NCI-H146 treated with DMSO at 0.1 percent for 48 hours (cell line): Measurements from ENCODE around the gene ADM2.

ENCODE experiments used
- DNase-seq: peaks from one replicate; lab custom pipeline; 2025; ENCODE audit not compliant: unreplicated experiment; lab: John Stamatoyannopoulos, UW

ADM2 gene

DNA sequence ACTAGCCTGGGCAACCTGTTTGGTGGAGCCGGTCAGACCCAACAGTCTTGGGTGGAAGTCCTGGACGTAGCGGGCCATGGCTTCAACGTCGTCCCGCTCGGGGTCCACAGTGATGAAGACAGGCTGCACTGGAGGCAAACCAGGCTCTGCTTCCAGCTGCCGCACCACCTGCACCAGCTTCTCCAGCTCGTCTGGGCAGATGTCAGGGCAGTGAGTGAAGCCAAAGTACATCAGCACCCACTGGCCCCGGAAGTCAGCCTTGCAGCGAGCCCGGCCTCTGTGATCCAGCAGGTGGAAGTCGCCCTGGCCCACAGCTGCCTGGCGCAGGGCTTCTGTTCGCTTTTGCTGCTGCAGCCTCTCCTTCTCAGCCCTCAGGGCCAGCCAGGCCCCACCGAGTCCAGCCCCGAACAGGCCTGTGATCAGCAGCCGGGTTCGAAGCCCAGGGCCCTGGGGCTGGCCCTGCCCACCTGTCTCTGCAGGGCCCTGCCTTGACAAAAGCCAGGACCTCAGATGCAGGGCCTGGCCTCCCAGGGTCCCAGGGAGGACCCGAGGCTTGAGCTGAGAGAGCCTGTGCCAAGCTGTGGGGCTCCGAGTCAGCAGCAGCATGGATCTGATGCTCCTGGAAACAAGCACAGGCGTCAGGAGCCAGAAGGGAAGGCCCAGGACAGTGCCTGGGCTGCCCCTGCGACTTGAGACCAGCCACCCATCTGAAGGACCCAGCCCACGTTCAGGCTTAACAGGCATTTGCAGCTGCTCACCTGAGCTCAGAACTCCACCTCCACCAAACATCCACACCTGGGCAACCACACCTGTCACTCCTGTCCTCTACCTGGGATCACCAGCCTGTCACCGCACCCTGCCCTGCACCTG is 42.7 kb downstream of the ADM2 start:
- no peak for DNase-seq

DNA sequence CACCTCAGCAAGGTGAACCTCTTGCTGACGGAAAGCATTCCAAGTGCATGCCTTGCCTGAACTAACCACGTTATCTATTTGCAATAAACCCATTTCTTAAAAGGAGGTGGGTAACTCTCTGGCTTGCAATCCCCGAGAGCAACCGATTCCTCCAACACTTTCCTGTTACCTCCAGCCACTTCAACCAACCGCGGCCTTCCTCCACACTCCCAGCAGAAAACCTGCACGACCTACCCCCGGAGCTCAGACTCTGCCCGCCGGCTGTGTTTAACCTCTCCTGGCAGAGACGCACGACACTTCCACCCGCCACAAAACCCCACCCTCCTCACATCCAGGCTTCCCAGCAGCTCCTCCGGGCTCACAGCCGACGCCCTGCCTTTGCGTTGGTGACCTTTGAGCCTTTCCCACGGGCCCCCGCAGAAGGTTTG is 43.3 kb downstream of the ADM2 start:
- no peak for DNase-seq

DNA sequence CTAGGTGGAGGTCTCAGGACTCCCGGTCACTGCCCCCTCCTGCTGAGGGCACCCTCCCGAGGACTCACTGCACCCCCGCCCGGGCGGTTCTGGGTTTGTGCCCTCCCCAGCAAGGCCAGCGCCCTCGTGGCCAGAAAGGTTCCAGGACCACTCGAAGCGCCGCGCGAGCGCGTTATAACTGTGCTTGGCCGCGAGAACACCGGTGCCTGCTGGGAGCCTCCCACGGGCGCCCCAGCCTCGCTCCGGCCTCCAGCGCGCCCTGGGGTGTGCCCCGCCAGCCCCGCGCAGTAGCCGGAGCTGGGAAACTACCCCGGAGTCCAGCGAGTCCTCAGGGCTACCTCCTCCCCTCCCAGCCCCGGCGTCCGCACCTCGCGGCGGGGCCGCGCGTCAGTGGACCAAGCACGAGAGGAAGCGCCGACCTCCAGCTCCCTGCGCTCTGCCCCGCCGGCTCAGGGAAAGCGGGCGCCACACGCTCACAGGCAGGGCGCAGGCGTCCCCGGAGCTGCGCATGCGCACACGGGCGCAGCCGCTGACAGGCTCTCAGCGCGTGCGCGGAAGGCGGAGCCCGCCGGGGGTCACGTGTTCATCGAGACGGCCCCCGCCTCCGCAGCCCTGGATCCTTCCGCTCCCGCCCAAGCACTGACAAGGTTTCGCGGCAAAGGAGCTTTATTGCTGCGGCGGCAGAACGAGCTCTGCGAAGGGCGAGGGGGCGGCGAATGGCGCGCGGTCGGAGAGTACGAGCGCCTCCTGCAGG is 43.9 kb downstream of the ADM2 start, which contains the start of gene SCO2:
Gene SCO2 (minus strand): TSS at position 495 of the 754 bp plus-strand sequence. CDS start 1,187 bp downstream, outside the sequence.
- peak; percentile 77 for DNase-seq

DNA sequence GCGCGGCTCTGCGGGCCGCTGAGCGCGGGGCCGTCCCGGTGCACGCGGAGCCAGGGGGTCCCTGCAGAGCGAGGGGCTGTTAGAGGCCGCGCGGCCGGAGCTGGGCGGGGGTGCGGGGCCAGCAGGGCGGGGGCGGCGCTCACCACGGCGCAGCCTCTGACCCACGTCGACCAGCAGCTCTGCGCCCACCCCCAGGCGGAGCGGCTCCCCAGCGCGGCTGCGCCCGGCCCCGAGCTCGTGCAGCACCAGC is 44.4 kb downstream of the ADM2 start:
- DNase-seq, result no peak

DNA sequence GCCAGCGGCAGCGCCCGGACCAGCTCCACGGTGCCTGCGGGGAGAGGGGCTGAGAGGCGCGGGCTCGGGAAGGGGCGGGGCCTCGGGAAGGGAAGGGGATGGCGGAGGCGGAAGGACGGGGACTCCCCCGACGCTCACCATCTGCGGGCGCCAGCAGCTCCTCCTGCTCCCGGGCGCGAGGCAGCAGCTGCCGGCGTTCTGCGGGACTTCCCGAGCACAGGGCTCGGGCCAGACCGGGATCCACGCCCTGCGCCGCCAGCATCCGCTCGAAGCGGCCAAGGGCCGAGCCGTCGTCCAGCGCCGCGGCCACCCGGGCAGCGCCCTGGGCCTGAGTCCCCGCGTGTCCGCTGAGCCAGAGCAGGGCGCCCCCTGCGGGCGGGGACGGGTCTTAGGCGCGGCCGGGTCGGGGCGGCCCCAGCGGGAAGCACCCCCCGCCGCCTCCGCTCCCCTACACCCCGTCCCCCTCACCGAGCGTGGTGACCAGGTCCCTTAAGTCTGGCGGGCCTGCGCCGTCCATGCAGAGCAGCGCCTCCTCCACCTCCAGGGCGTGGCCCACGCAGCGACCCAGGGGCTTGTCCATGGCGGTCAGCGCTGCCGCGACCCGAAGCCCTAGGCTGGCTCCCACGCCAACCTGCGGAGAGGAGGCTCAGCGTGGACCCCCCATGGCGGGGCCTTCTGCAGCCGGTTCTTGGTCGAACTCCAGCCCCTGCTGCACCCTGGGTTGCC is 44.9 kb downstream of the ADM2 start:
- peak; percentile 33 for DNase-seq

DNA sequence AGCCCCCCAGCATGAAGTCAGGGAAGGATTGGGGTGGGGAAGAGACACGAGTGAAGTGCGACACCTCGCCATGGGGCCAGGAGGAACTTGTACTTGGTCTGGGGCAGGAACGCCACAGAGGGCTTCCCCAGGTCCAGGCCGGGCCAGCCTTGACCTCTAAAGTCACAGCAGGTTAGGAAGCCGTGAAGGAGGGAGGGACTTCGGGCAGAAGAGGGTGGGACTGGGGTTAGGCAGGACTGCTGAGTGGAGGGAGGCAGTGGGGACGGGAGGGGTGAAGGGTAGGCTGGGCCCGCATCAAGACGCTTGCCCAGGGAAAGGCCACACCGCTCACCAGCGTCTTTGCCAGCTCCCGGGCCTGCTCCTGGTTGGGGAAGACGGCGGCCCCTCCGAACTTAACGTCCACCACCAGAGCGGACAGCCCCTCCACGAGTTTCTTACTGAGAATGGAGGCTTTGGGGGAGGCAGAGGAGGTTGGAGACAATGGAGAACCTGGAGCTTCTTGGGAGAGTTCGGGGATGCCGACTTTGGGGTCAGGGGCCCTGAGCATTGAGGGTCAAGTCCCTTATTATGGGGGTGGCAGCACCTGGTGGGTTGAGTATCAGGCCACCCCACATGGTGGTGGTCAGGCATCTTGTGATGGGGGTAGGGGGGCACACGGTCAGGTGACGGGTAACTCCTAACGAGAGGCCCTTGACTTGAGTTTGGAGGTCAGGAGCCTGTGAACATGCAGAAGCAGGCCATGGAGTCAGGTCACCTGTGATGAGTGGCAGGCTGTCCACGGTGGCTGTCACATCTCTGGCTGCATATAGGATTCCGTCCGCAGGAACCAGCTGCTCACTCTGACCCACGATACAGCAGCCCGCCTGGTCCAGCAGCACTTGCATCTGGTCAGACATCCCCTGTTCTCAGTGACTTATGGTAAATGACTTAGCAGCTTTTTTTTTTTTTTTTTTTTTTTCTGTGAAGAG is 45.8 kb downstream of the ADM2 start:
- DNase-seq, result peak; percentile 26

DNA sequence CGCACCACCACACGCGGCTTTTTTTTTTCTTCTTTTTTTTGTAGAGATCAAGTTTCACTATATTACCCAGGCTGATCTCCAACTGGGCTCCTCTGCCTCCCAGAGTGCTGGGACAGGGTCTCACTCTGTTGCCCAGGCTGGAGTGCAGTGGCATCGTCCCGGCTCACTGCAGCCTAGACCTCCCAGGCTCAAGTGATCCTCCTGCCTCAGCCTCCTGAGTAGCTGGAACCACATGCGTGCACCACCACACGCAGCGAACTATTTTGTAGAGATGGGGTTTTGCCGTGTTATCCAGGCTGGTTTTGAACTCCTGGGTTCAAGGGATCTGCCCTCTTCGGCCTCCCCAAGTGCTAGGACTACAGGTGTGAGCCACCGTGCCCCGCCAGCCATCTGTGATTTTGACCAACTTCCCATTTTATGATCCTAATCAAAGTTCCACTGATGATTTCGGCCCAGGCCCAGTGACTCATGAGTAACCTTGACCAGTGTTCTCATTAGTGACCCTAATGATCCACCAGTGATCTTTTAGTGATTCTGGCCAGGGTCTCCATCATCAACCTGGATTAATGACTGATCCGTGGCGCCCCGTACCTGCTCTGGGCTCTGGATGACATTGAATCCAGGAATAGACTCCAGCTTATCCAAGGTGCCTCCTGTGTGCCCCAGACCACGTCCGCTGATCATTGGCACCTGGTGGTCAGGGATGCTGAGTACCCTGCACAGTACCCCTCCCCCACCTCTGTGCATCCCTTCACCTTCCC is 46.8 kb downstream of the ADM2 start:
- DNase-seq, result no peak

DNA sequence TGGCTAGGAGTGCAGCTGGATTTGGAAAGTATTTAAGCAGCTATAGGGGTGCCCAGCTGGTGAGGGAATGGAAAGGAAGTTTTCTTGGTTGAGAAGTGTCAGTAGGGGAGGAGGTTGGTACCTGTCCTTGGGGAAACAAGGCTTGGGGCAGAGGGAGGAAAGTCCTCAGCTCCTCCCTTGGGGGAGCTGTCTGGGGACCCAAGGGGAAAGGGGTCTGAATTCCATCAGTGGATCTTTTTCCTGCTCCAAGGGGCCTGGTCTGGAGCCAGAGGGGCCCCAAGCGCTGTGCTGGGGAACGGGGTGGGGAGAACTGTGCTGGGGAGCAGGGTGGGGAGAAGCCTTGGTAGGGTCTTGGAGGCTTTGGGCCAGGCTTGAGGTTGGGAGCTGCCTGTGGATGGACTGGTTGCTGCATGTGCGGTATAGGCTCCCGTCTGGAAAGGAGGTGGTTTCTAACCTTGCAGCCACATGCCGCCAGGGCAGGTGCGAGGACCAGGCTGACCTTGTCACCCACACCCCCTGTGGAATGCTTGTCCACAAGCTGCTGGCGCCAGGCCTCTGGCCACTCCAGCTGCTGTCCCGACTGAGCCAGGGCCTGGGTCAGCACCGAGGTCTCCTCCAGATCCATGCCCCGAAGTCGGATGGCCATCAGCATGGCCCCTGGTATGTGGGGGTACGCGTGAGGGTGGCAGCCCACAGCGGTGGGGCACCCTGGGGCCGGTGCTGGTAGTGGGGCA is 47.5 kb downstream of the ADM2 start:
- no peak for DNase-seq

DNA sequence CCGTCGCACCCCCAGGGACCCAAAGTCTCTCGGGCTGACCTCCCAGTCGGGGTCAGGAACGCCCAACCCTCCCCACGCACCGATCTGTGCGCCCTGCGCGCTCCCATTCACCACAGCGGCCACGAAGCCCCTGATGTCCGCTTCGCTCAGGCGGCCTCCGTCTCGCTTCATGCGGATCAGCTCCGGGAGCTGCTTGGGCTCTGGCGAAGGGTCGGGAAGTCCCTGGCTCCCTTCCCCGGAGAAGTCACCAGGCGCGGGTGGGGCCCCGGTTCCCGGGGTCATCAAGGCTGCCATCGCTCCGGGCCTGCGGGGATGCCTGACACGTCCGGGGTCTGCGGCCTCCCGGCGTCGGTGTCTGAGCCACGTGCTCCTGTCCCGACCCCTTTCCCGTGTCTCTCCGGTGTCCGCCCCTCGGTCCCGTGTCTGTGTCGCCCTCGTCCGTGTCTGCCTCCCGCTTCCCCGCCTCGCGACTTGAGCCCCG is 48.1 kb downstream of the ADM2 start:
- DNase-seq, result no peak

DNA sequence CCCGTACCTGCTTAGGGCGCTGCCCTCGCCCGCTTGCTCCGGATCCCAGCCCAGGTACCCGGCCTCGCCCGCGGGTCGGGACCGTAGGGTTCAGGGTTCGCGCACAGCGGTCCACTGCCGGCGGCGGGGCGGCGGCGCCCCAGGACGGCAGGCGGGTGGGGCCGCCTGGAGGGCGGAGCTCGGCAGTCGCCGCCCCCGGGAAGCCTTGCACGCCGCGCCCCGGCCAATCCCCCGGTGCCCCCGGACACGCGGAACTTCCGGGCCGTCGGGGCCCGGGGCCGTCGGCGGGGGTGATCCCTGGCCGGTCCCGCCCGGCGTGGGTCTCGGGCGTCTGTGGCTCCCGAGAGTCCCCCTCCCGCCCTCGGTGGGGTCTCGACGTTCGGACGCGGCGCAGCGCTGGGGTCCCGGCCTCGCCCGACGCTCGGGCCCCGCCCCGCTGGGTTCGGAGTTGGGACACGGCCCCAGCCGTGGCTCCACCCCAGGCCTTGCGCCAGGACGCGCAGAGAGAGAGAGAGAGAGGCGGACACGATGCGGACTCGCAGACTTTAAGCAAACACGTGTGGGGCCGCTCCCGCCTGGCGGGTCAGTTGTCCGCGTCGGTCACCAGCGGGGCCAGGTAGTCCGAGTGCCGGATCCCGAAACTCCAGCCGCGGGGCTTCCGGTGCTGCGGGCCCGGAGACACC is 48.7 kb downstream of the ADM2 start, which contains the start of gene TYMP:
Gene TYMP (minus strand): TSS at position 116 of the 683 bp plus-strand sequence. CDS start 303 bp downstream, outside the sequence.
- no peak for DNase-seq

DNA sequence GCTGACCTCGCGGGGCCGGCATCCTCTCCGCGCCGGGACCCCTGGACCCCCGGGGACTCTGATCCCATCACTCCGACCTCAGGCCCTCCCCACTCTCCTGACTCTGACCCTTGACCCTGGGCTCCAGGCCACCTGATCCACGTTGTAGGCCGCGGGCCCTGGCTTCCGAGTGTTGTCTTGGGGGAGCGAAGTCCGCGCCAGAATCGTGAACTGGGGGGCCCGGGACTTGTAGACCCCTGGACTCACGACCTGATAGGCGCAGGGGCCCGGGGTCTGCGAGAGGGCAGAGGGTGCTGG is 49.2 kb downstream of the ADM2 start:
- DNase-seq, result no peak

DNA sequence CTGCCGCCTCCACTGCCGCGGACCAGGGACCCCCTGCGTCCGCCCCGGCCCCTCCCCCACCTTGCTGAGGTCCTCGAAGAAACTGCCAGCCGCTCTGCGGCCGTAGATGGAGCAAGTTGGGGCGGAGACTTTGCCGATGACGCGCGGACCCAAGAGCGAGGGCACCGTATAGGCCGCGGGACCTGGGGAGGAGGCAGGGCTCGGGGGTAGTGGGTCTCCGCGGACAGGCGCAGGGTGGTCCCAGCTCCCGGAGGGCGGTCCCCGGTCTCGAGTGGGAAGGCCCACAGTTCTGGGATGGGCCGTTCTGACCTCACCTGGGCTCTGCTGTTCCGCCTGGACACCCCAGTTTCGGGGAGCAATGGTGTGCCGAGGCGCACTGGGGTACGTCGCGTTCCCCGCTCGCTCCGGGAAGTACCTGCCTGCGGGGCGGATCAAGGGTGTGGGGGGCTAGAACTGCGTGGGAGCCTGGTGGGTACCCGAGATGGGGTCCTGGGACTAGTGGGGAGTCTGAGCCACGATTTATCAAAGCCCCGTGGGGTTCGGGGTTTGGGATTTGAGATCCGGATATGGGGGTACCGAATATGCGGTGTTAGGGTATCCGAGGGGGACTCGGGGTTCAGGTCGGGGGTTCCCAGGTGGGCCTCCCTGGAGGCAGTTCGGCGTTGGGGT is 49.7 kb downstream of the ADM2 start:
- DNase-seq, result no peak

DNA sequence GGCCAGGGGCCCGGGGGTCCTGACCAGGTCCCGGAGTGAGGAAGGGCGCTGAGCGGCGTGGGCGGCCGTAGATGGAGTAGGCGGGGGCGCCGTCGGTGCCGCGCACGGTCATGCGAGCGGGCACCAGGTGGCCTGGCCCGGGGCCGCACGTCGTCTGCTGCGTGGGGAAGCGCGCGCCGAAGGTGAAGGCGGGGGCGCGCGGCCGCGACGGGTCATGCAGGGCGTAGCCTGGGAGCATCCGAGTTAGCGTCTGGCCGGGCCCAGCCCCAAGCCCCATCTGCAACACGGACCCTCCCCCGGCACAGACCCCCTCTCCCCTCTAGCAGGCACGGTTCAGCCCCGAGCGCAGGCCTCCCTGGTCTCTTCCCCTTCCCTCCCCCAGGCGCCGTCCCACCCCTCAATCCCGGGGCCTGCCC is 50.2 kb downstream of the ADM2 start:
- no peak for DNase-seq

DNA sequence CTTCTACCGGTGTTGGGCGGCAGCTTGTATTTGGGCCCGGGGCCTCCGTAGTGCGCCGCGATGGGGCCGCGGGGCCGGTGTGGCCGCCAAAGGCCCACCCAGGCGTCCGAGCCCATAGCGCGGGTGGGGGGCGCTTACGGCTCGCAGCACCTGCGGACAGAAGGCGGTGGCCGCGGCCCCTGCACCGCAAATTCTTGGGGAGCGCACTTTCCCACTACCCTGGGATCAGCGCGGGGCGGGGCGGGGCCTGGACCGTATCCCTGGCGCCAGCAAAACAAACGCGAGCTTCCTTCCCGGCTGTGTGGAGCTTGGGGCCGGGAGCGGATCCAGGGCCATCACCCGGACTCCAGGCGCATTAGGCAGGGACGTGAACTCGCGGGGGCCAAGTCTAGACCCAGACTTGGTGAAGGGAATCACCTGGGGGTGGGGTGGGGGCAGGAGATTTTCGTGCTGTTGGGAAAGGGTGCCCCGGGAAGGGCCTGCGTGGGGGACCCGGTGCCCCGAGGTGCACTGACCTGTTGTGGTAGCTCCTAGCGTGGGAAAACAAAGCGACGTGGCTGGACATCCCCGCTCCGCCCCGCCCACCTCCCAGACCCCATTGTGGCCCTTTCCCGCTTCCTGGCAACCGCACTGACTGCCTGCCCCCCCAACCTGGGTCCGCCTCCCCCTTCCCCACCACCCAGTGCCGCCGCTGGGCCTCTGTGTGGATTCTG is 50.8 kb downstream of the ADM2 start:
- no peak for DNase-seq

DNA sequence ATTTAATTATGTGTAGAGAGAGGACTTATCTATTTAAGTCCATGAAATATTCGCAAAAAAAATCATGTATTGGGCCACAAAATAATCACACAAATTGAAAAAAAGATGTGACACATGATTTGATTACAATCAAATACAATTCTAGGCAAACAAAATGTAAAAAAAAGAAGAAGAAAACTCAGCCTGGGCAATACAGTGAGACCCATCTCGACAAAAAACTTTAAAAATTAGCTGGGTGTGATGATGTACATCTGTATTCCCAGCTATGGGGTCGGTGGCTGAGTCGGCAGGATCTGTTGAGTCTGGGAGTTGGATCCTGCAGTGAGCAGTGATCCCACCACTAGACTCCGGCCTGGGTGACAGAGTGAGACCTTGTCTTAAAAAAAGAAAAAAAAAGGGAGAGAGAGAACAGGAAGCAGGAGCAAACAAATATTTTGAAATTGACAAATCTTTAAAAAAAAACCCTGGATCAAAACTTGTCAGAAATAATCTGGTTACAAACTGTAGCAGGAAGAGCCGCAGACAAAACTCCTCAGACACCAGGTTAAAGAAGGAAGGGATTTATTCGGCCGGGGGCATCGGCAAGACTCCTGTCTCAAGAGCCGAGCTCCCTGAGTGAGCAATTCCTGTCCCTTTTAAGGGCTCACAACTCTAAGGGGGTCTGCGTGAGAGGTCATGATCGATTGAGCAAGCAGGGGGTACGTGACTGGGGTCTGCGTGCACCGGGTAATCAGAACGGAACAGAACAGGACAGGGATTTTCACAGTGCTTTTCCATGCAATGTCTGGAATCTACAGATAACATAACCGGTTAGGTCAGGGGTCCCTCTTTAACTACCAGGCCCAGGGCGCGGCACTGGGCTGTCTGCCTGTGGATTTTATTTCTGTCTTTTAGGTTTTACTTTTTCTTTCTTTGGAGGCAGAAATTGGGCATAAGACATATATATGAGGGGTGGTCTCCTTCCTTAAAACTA is 51.8 kb downstream of the ADM2 start:
- DNase-seq, result no peak
